Neuronal stem cell (in vitro differentiated cells): ENCODE measurements around the gene SMAD3.

Experiments
- DNase-seq: peaks from one replicate; pipeline ENCODE4 v3.0.0-alpha.2; 2013; ENCODE audit warnings: low spot score
- H2AFZ ChIP-seq: one replicate; pipeline ENCODE4 v1.6.1; 2013; ENCODE audit warnings: mild to moderate bottlenecking, low read length, inconsistent platforms
- H2AK5ac ChIP-seq: 2 replicates; pipeline ENCODE4 v1.6.1; 2013; ENCODE audit warnings: low read depth, mild to moderate bottlenecking, inconsistent platforms, low read length, moderate library complexity, mixed read lengths
- H2BK120ac ChIP-seq: 2 replicates; pipeline ENCODE4 v1.6.1; 2013; ENCODE audit warnings: low read depth, mild to moderate bottlenecking, inconsistent platforms, low read length, moderate library complexity, mixed read lengths
- H2BK12ac ChIP-seq: one replicate; pipeline ENCODE4 v1.6.1; 2013; ENCODE audit warnings: low read length, inconsistent platforms
- H2BK15ac ChIP-seq: 2 replicates; pipeline ENCODE4 v1.6.1; 2013; ENCODE audit warnings: mild to moderate bottlenecking, low read length, inconsistent platforms, mixed read lengths
- H2BK5ac ChIP-seq: one replicate; pipeline ENCODE4 v1.6.1; 2013; ENCODE audit warnings: inconsistent platforms, mild to moderate bottlenecking, low read length, moderate library complexity
- H3K14ac ChIP-seq: one replicate; pipeline ENCODE4 v1.6.1; 2013; ENCODE audit warnings: low read length, inconsistent platforms
- H3K18ac ChIP-seq: 2 replicates; pipeline ENCODE4 v1.6.1; 2013; ENCODE audit warnings: low read length, inconsistent platforms
- H3K23ac ChIP-seq: 2 replicates; pipeline ENCODE4 v1.6.1; 2013; ENCODE audit warnings: low read depth, mild to moderate bottlenecking, mixed read lengths, low read length, inconsistent platforms; ENCODE audit not compliant: poor library complexity
- H3K27ac ChIP-seq: replicated peaks from 3 replicates; pipeline ENCODE4 v1.5.1; 2013; ENCODE audit warnings: low read length, inconsistent platforms
- H3K27me3 ChIP-seq, 3 experiments: 2 replicates each; pipeline ENCODE4 v1.6.1; 2013; ENCODE audit warnings: low read length in 3 of 3, mild to moderate bottlenecking in 2 of 3, inconsistent platforms in 1 of 3, low read depth in 1 of 3, mixed read lengths in 1 of 3, moderate library complexity in 1 of 3; ENCODE audit not compliant: control insufficient read depth in 3 of 3, insufficient read depth in 3 of 3
- H3K36me3 ChIP-seq, 2 donors: replicated peaks in 1 of 2; 2 replicates each; pipeline ENCODE4 v1.6.1; 2013; ENCODE audit warnings: low read length in 2 of 2; ENCODE audit not compliant: control insufficient read depth in 2 of 2, insufficient read depth in 2 of 2
- H3K4ac ChIP-seq: 2 replicates; pipeline ENCODE4 v1.6.1; 2013; ENCODE audit warnings: inconsistent platforms, mild to moderate bottlenecking, low read length, moderate library complexity
- H3K4me1 ChIP-seq, 2 donors: 1 replicate in 1 of 2; 2 replicates in 1 of 2; pipeline ENCODE4 v1.6.1; 2013; ENCODE audit warnings: low read length in 2 of 2, low read depth in 1 of 2; ENCODE audit not compliant: control insufficient read depth in 2 of 2, insufficient read depth in 1 of 2
- H3K4me2 ChIP-seq: one replicate; pipeline ENCODE4 v1.6.1; 2013; ENCODE audit warnings: mild to moderate bottlenecking, low read length, inconsistent platforms; ENCODE audit not compliant: insufficient read depth, poor library complexity, severe bottlenecking
- H3K4me3 ChIP-seq, 2 donors: 2 replicates each; pipeline ENCODE4 v1.5.1; 2013; ENCODE audit warnings: low read length in 2 of 2, mild to moderate bottlenecking in 2 of 2, inconsistent platforms in 1 of 2, moderate library complexity in 1 of 2
- H3K79me1 ChIP-seq: one replicate; pipeline ENCODE4 v1.6.1; 2013; ENCODE audit warnings: low read depth, mild to moderate bottlenecking, inconsistent platforms, low read length, moderate library complexity
- H3K9ac ChIP-seq: one replicate; pipeline ENCODE4 v1.6.1; 2013; ENCODE audit warnings: mild to moderate bottlenecking, low read depth, low read length, inconsistent platforms; ENCODE audit not compliant: poor library complexity
- H3K9me3 ChIP-seq, 2 donors: replicated peaks in 1 of 2; 2 replicates each; pipeline versions ENCODE3 to v1.6.1; 2013; ENCODE audit warnings: low read length in 2 of 2, mild to moderate bottlenecking in 2 of 2, inconsistent platforms in 1 of 2, low read depth in 1 of 2, mixed read lengths in 1 of 2, moderate library complexity in 1 of 2; ENCODE audit not compliant: control insufficient read depth in 2 of 2, insufficient read depth in 1 of 2
- H4K8ac ChIP-seq: one replicate; pipeline ENCODE4 v1.6.1; 2013; ENCODE audit warnings: low read depth, mild to moderate bottlenecking, inconsistent platforms, low read length, moderate library complexity
- H4K91ac ChIP-seq: one replicate; pipeline ENCODE4 v1.6.1; 2013; ENCODE audit warnings: low read length, low read depth, mild to moderate bottlenecking, inconsistent platforms; ENCODE audit not compliant: poor library complexity
- WGBS, 2 donors: extraction: QIAGEN DNeasy Blood & Tissue Kit; methylation state at CpG; one replicate each; pipeline ENCODE4 v1.1.7; 2013; ENCODE audit warnings: missing lambda C conversion rate in 2 of 2, mixed read lengths in 1 of 2; ENCODE audit not compliant: insufficient read length in 2 of 2, insufficient replicate concordance in 1 of 2; ENCODE audit errors: extremely low coverage in 2 of 2; 5-methylcytosine and 5-hydroxymethylcytosine counted together

The SMAD3 gene

GRCh38 chr15:67076147-67076843 lies 10.9 kb downstream of the SMAD3 start:
- H2BK12ac ChIP-seq, result no peak overlapping the region
- H3K9me3 ChIP-seq, result peaks cover 0 to under 1% of the 10 kb centered on the region in 2 donors
- H3K9ac ChIP-seq, result no peak overlapping the region
- H2AK5ac ChIP-seq, result no peak overlapping the region
- H2BK15ac ChIP-seq, result no peak overlapping the region
- no peak overlapping the region for H4K8ac ChIP-seq
- H3K23ac ChIP-seq, result no peak overlapping the region
- H3K79me1 ChIP-seq, result peaks cover 11% of the 10 kb centered on the region
- no peak overlapping the region for H3K4ac ChIP-seq
- DNase-seq, result no peak
- WGBS, 2 donors, result no CpG with 5 or more reads among the region's 13 CpGs
- no peak overlapping the region for H2BK120ac ChIP-seq
- H3K18ac ChIP-seq, result no peak overlapping the region
- no peak overlapping the region for H3K27ac ChIP-seq
- H3K27me3 ChIP-seq, result no peaks in the 10 kb centered on the region
- no peak overlapping the region for H3K4me2 ChIP-seq
- H3K36me3 ChIP-seq, result peaks cover 0 to 74% of the 10 kb centered on the region in 2 donors
- H2AFZ ChIP-seq, result no peak overlapping the region
- H2BK5ac ChIP-seq, result no peak overlapping the region
- no peak overlapping the region for H4K91ac ChIP-seq
- no peak overlapping the region for H3K4me3 ChIP-seq
- H3K4me1 ChIP-seq, result peaks cover 4 to 10% of the 10 kb centered on the region in 2 donors
- H3K14ac ChIP-seq, result no peak overlapping the region

- H2AK5ac ChIP-seq, result no peak overlapping the region
- no peaks in the 10 kb centered on the region for H3K27me3 ChIP-seq
- no peak overlapping the region for H3K14ac ChIP-seq
- no peak overlapping the region for H4K91ac ChIP-seq
- peaks cover 0 to 75% of the 10 kb centered on the region in 2 donors for H3K36me3 ChIP-seq
- no peak overlapping the region for H2BK120ac ChIP-seq
- H2BK15ac ChIP-seq, result no peak overlapping the region
- no CpG with 5 or more reads among the region's 6 CpGs for WGBS, 2 donors
- H3K27ac ChIP-seq, result no peak overlapping the region
- no peak for DNase-seq
- H3K4me3 ChIP-seq, result no peak overlapping the region
- H3K4me1 ChIP-seq, result peaks cover 0 to 8% of the 10 kb centered on the region in 2 donors
- no peak overlapping the region for H3K23ac ChIP-seq
- no peak overlapping the region for H3K4ac ChIP-seq
- no peak overlapping the region for H2BK5ac ChIP-seq
- H3K18ac ChIP-seq, result no peak overlapping the region
- H3K79me1 ChIP-seq, result peaks cover 11% of the 10 kb centered on the region
- no peak overlapping the region for H3K4me2 ChIP-seq
- H3K9me3 ChIP-seq, result peaks cover 0 to 7% of the 10 kb centered on the region in 2 donors
- H3K9ac ChIP-seq, result no peak overlapping the region
- H2BK12ac ChIP-seq, result no peak overlapping the region
- no peak overlapping the region for H2AFZ ChIP-seq
- no peak overlapping the region for H4K8ac ChIP-seq
Measured at GRCh38 chr15:67077641-67078215, 12.3 kb downstream of the SMAD3 start.

- Histone ChIP-seq H3K14ac (no peak overlapping the region), H3K9me3 (peaks cover 0 to 7% of the 10 kb centered on the region in 2 donors), H4K8ac (no peak overlapping the region), H2AFZ (no peak overlapping the region), H3K4me1 (peaks cover 0 to 8% of the 10 kb centered on the region in 2 donors), H2AK5ac (no peak overlapping the region), H3K9ac (peak overlapping the region; percentile 5), H3K27me3 (no peaks in the 10 kb centered on the region), H3K4ac (no peak overlapping the region), H4K91ac (no peak overlapping the region), H3K4me2 (no peak overlapping the region), H3K4me3 (no peak overlapping the region), H3K36me3 (peaks cover 0 to 77% of the 10 kb centered on the region in 2 donors), H2BK15ac (no peak overlapping the region), H3K27ac (no peak overlapping the region), H2BK5ac (no peak overlapping the region), H2BK120ac (no peak overlapping the region), H3K18ac (no peak overlapping the region), H3K23ac (no peak overlapping the region), H3K79me1 (peaks cover 11% of the 10 kb centered on the region), H2BK12ac (no peak overlapping the region)
- WGBS, 2 donors, result no CpG with 5 or more reads among the region's 3 CpGs
- no peak for DNase-seq
Measured at GRCh38 chr15:67079361-67079760, 14.0 kb downstream of the SMAD3 start.

GRCh38 chr15:67080118-67080899 lies 14.9 kb downstream of the SMAD3 start:
- Histone ChIP-seq H2BK12ac (no peak overlapping the region), H2AK5ac (no peak overlapping the region), H3K79me1 (peaks cover 11% of the 10 kb centered on the region), H2BK120ac (no peak overlapping the region), H2BK15ac (no peak overlapping the region), H3K4ac (no peak overlapping the region), H3K4me2 (no peak overlapping the region), H3K23ac (no peak overlapping the region), H3K18ac (no peak overlapping the region), H3K27ac (no peak overlapping the region), H3K4me3 (no peak overlapping the region), H3K4me1 (peaks cover 0 to 14% of the 10 kb centered on the region in 2 donors), H2BK5ac (no peak overlapping the region), H3K36me3 (peaks cover 0 to 78% of the 10 kb centered on the region in 2 donors), H3K27me3 (no peaks in the 10 kb centered on the region), H3K9me3 (peaks cover 0 to 7% of the 10 kb centered on the region in 2 donors), H3K9ac (no peak overlapping the region), H3K14ac (no peak overlapping the region), H2AFZ (no peak overlapping the region), H4K8ac (no peak overlapping the region), H4K91ac (no peak overlapping the region)
- no peak for DNase-seq
- no CpG with 5 or more reads among the region's 12 CpGs for whole genome bisulfite sequencing, 2 donors
